ENCODE results near the gene NPR1.
A peak's percentile ranks its signal among the peaks of the same experiment; 100 is the strongest.
"Not testable (repeated sequence)": the region's sequence is repeated elsewhere in the genome, so short reads cannot be mapped to it uniquely, and the experiment has no call there.

Gene NPR1

DNA sequence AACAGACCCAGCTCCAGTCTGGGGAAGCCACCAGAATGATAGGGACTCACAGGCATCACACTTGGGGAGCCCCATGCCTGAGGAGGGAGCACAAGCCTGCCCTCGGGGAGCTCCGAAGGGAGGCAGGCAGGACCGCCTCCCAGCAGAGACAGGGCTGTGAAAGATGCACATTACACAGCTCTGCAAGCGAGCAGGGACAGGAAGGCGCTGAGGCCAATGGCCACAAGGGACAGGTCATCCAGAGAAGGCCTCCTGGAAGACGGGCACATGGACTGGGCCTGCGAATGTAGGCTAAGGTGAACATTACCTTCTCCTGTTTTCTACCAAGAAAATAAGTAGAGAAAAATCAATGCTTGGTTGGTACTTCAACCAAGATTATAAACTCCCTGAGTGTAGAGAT, 4.2 kb downstream of the NPR1 start:
- no peak for DNase-seq (ENCODE audit: low spot score)

DNA sequence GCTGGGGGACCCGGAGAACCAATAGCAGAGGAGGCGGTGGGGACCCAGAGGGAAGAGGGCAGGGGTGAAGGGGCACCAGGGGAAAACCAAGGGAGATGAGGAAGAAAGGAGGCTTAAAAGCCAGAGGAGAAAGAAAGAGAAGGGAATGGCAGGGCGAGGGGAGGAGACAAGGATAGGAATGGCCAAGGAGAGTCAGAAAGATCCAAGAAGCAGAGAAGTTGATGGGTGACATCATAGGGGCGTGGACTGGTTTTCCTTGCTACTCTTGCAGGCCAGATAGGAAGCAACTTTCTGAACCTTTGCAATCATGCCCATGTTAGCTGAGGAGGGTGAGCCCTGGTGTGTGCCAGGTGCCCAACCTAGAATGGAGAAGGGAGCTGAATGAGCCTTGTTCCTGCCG, 5.4 kb downstream of the NPR1 start:
- no peak for DNase-seq (ENCODE audit: low spot score)

DNA sequence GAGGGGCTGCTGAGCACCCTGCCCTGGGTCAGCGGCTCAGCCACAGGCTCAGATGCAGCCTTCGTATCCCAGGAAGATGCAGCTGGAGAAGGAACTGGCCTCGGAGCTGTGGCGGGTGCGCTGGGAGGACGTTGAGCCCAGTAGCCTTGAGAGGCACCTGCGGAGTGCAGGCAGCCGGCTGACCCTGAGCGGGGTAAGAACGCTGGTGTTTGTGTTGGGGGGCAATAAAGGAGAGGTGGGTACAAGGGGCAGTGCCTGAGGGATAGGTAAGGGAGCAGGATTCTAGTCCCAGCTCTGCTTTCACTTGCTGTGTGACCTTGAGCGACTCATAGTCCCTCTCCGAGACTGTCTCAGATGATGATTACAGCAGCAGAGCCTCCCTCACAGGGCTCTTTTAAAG, 6.4 kb downstream of the NPR1 start:
- no peak for DNase-seq (ENCODE audit: low spot score)

DNA sequence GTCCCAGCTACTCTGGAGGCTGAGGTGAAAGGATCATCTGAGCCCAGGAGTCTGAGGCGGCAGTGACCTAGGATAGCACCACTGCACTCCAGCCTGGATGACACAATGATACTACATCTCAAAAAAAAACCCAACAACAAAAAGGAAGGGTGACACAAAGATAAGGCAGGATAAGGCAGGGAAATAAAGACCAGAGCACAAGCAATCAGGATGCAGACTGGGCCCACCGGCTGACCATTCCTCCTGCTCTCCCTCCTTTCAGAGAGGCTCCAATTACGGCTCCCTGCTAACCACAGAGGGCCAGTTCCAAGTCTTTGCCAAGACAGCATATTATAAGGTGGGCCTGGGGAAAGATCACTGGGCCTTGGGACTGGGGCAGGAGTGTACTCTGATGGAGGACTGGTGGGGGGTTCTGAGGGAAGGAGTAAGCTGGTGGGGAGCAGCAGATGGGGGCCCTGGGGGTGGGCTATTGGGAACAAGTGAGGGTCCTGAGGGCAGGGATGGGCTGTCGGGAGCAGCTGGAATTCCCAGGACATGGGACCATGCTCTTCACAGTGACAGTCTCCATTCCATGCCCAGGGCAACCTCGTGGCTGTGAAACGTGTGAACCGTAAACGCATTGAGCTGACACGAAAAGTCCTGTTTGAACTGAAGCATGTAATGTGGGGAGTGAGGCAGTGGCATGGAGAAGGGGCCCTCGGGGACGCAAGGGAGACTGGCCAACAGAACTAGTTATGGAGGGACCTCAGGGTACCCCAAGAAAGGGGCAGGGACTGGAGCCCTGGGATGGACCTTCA, 7.3 kb downstream of the NPR1 start:
- DNase-seq (ENCODE audit: low spot score) = no peak

DNA sequence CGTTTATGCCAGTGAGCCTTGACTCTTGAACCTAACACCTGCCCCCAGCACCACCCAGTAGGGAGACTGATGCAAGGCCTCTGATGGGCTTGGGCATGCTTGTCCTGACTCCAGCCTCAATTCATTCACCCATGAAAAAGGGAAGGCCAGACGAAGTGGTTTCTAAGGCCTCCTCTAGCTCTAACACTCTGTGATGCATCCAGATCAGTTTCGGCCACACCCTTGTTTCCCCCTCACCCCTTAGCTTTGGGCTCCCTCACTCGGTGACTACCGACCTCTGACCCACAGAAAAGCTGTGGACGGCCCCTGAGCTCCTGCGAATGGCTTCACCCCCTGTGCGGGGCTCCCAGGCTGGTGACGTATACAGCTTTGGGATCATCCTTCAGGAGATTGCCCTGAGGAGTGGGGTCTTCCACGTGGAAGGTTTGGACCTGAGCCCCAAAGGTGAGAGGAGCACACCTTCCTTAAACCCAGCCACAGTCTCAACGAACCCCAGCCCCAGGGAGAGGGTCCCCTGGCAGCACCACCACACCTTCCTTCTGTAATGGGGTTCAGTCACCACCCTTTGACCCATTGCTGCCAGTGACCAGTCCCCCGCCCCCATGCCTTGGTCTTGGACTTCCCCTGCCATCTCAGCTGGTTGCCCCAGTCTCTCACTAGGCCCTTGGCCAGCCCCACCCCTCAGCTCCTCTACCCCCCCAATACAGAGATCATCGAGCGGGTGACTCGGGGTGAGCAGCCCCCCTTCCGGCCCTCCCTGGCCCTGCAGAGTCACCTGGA, 9.0 kb downstream of the NPR1 start:
- no peak for DNase-seq (ENCODE audit: low spot score)

DNA sequence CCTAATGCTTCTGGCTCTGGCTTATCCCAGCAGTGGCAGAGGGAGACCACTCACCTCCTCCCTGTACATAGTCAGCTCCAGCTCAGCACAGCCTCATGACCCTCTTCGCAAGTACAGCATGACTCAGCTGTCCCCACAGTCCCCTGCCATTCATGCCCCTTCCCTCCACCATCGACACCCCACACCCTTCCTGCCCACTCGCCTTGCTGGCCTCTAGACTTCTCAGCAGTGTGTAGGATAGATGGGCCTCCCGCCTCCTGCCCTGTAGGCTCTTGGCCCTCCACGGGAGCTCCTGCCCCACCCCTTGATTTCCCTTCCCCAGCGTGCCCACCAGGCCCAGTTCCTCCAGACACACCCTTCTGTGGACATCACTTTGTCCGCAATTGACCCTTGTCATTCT, 9.8 kb downstream of the NPR1 start:
- no peak for DNase-seq (ENCODE audit: low spot score)

DNA sequence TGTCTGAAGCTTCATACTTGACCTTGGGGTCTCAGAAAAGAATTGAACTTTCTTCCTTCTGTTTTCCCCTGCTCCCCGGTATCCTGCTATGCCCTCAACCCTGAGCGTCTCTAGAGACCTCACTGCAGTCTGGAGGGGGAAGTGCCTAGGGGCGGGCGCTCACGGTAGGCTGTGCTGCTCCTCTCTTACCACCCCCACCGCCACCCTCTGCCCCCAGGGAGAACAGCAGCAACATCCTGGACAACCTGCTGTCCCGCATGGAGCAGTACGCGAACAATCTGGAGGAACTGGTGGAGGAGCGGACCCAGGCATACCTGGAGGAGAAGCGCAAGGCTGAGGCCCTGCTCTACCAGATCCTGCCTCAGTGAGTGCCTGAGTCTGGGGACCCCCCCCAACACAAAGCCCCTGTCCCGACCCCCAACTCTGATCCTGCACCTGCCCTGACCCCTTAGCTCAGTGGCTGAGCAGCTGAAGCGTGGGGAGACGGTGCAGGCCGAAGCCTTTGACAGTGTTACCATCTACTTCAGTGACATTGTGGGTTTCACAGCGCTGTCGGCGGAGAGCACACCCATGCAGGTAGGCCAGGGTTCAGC, 10.3 kb downstream of the NPR1 start:
- DNase-seq (ENCODE audit: low spot score) = no peak

DNA sequence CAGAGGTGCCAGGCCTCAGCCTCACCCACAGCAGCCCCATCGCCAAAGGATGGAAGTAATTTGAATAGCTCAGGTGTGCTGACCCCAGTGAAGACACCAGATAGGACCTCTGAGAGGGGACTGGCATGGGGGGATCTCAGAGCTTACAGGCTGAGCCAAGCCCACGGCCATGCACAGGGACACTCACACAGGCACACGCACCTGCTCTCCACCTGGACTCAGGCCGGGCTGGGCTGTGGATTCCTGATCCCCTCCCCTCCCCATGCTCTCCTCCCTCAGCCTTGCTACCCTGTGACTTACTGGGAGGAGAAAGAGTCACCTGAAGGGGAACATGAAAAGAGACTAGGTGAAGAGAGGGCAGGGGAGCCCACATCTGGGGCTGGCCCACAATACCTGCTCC, 15.0 kb downstream of the NPR1 start:
- DNase-seq (ENCODE audit: low spot score) = no peak

DNA sequence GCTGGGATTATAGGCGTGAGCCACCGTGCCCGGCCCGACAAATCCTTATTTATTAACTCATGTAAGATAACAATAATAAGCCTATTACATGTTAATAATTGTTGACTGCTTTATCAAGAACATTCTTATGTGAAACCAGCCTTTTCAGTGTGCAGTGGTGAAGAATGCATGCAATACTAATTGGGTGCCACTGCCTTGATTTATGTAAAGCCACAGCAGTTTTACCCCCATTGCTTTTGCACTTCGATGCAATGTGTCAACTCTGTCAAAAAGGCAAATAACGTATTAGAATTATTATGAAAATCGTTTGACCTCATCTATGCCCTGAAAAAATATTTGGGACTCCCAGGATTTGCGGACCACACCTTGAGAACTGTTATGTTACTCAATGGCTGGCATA, 18.3 kb downstream of the NPR1 start:
- DNase-seq (ENCODE audit: low spot score) = no peak

DNA sequence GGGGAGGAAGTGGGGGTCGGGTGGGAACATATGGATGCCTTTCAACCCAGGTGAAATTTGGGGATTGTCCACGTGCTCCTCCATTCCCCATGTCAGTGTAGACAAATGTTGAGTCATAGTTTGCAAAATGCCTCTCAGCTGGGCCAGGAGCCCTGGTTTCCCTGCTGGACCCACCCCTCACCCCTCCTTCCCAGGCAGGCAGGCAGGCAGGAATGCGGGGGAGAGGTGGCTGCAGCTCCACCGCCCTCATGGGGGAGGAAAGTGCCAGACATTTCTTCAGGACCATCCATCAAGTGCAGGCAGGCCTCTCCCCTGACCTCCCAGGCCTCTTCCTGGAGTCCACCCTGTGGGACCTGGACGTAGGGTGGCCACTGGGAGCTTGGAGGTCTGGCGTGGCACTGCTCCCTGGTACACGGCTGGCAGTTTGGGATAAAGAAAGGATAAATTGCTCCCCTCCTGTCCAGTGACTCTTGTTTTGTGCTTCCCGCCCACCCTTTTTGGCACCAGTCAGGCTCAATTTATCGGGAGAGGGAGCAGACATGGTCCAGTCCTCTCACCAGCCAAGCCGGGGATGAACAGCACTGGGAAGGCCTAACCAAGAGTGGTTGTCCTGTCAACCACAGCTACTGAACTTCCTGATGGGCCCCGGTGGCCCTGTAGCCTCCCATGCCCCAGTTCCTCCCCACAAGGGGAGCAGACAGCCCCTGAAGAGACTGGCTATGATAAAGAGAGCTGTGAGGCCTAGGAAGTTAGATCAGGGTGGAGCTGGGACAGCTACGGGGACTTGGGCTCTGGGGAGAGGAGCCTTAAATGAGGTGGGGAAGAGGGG, 18.9 kb downstream of the NPR1 start:
- DNase-seq (ENCODE audit: low spot score) = peak; percentile 33

DNA sequence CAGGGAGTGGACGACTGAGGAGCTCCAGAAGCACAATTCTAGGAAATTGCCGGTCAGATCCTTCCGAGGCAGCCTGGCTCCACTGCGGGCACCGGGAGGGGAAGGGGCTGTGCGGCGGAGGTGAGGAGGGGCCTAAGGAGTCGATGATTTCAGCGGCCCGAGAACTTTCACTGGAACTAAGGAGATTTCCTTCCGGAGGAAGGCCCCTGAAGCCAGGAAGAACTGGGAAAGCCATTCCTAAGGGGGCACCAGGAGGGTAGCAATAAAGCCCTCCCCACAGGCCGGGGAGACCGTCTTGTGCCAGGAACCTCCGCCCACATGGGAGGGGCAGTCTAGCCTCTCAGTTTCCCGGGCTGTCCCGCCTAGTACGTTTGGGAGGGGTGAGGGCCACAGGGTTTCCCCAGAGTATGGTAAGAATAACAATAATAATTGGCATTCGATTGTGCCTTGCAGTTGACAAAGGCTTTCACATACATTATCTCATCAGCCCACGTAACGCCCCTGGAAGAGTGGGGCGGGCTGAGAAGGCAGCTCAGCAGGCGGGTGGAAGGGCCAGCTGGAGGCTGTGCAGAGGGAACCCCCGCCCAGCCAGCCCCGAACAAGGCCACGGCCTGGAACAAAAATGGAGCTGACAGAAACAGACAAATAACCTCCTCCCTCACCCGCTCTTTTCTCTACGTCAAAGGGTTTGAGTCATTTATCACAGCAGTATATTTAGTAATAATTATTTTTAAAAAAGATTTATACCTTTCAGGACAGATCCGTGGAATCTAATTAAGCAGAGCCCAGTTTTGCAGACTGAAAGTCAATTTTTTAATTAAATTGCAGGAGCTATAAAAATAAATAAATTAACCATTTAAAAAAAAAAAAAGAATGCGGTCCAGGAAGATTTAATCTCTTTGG, 19.8 kb downstream of the NPR1 start:
- peak; percentile 75 for DNase-seq (ENCODE audit: low spot score)

DNA sequence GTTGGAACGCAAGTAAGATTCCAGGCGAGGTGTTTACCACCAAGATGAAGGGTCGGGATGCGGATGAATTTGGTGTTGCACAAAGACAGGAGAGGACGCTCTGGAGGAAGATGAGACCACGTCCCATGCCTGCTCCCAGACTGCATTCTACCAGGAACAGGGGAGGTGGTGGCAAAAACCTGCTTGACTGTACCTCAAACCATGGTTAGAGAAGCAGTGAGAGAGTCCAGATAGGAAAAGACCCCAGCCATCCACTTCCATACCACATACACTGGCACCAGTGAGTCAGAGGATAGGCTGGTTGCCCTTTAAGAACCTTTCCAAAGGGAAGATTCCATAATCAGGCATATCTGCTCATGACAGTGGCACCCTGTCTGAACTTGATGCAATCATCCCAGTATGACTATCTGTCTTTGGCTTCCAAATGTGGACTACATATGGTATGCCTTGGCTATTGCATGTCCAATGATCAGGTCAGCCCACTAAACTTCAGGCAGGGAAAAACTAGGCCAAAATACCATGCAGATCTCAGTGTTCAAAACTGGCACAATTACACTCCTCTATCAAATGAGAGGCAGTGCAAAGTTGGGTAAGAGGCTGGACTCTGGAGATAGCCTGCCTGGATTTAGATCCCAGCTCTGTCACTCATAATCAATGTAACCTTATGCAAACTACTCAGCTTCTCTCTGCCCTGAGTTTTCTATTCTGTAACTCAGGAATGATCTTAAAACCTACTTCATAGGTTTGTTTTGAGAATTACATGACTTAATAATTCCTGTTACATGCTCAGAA, 20.6 kb downstream of the NPR1 start:
- DNase-seq (ENCODE audit: low spot score) = peak; percentile 23

DNA sequence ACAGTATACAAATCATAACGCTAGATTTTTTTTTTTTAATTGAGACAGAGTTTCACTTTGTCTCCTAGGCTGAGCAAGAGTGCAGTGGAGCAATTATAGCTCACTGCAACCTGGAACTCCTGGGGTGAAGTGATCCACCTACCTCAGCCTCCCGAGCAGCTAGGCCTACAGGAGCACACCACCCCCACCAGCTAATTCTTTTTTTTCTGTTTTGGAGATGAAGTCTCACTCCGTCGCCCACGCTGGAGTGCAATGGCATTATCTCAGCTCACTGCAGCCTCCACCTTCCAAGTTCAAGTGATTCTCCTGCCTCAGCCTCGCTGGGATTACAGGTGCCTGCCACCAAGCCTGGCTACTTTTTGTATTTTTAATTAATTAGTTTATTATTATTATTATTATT, 21.3 kb downstream of the NPR1 start:
- DNase-seq (ENCODE audit: low spot score) = no peak

DNA sequence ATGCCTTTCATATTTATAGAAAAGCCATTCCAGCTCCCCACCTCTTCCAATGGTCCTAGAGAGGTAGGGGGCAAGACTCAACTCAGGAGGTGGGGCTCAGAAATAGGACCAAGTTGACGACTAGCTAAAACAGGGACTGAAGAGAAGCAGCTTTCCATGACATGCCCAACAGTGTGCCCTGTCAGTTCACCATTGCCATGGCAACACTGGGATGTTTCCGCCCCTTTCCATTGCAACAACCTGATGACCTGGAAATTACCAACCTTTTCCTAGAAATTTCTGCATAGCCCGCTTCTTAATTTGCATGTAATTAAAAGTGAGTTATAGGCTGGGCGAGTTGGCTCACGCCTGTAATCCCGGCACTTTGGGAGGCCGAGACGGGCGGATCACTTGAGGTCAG, 27.0 kb downstream of the NPR1 start:
- no peak for DNase-seq (ENCODE audit: low spot score)

DNA sequence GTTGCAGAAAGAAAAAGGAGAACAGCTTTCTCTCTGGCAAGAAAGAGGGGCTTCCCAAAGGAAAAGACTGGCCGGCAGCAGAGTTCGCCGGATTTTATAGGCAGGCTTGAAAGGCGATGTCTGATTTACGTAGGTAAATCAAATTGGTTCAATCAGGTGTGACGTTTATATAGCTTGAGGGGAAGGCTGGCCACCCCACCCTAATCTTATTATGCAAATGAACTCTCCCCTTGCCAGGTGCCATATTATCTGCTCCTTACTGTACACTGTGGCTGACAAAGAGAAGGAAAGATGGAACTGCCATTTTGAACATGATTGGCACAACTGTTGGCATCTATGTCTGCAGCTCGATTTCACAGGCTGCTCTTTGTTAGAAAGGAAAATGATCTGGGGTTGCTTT, 32.5 kb downstream of the NPR1 start:
- DNase-seq (ENCODE audit: low spot score) = no peak

DNA sequence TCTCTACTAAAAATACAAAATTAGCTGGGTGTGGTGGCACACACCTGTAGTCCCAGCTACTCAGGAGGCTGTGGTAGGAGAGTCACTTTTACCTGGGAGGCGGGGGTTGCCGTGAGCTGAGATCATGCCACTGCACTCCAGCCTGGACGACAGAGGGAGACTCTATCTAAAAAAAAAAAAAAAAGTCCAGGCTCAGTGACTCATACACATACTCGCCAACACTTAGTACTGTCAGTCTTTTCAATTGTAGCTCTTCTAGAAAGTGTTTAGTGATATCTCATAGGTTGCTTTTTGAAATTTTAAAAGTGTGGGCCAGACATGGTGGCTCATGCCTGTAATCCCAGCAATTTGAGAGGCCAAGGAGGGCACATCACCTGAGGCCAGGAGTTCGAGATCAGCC, 37.7 kb downstream of the NPR1 start:
- not testable (repeated sequence) for DNase-seq (ENCODE audit: low spot score)

DNA sequence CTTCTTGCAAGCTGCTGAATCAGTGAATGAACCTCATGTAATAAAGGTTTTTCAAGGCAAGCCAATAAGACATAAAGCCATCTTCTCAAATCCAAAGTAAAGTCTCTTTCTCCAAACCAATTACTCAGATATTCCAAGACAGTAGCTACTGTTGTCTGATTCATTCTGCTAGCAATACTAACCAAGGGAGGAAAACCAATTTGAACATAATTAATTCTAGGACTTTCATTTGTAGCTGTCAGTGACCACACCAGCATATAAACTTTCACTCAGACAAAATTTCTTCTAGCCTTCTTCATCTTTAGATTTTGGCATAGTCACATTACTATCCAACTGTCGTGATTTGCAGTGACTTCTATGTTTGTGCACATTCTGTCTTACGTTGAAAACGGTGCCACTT, 38.8 kb downstream of the NPR1 start:
- no peak for DNase-seq (ENCODE audit: low spot score)

DNA sequence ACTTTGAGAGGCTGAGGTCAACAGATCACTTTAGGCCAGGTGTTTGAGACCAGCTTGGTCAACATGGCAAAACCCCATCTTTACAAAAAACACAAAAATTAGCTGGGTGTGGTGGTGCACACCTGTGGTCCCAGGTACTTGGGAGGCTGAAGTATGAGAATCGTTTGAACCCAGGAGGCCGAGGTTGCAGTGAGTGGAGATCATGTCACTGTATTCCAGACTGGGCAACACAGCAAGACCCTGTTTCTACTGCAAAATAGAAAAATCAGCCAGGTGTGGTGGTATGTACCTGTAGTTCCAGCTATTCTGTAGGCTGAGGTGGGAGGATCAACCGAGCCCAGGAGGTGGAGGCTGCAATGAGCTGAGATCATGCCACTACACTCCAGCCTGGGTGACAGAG, 45.2 kb downstream of the NPR1 start:
- DNase-seq (ENCODE audit: low spot score) = no peak

DNA sequence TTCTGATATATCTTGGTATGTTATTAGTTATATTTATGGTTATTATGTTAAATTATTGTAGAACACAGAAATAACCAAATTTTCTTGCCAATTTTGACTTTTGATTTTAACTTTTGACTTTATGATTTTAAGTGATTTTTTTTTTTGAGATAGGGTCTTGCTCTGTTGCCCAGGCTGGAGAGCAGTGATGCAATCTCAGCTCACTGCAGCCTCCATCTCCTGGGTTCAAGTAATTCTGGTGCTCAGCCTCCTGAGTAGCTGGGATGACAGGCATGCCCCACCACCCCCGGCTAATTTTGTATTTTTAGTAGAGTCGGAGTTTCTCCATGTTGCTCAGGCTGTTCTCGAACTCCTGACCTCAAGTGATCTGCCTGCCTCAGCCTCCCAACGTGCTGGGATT, 46.1 kb downstream of the NPR1 start:
- not testable (repeated sequence) for DNase-seq (ENCODE audit: low spot score)
